ENCODE data around the gene SNRNP70. TPM values are rescaled to one million over a fixed set of nuclear protein-coding genes. Genes with fewer than 3 reads are reported as not detected.

SNRNP70 gene
- total and polyA plus RNA-seq, 10 of the 15 experiments (the other 5 are each of a cell fraction or from before 2014, with no cell fraction given), result 2.7 to 453 (median 159) TPM

- TF ChIP-seq CUX1 (IDR thresholded peaks at IDR 0.05; ENCODE audit: insufficient replicate concordance, low read depth, low read length) (no peak), ZNF622 (IDR thresholded peaks at IDR 0.05) (no peak), SMARCA5 (IDR thresholded peaks at IDR 0.05) (no peak), BMI1 (IDR thresholded peaks at IDR 0.05; ENCODE audit: borderline replicate concordance) (no peak), SUZ12 (IDR thresholded peaks at IDR 0.05; ENCODE audit: unreplicated experiment) (peak; percentile 57), ELK1 (IDR thresholded peaks at IDR 0.05; ENCODE audit: low read depth, low read length) (no peak), TCF7 (IDR thresholded peaks at IDR 0.05; ENCODE audit: borderline replicate concordance) (no peak), BHLHE40 (IDR thresholded peaks at IDR 0.05; ENCODE audit: borderline replicate concordance in 1 of 2, low read depth in 2 of 2, low read length in 1 of 2) (0 out of 4 replicates have a peak, but pooled peaks of 1 of the 2 experiments have one; percentile 9), RAD21 (IDR thresholded peaks at IDR 0.05; ENCODE audit: insufficient read depth, low read depth, low read length) (no peak), BCL3 (IDR thresholded peaks at IDR 0.05; ENCODE audit: borderline replicate concordance, insufficient read depth, low read depth, low read length, poor library complexity, severe bottlenecking) (no peak), NKRF (conservative IDR thresholded peaks at IDR 0.05) (no peak), TARDBP (IDR thresholded peaks at IDR 0.05; ENCODE audit: borderline replicate concordance) (no peak), CBX3 (IDR thresholded peaks at IDR 0.05; ENCODE audit: borderline replicate concordance, low read depth) (no peak), ZNF207 (IDR thresholded peaks at IDR 0.05; ENCODE audit: borderline replicate concordance) (no peak), POU2F2 (IDR thresholded peaks at IDR 0.05; ENCODE audit: borderline replicate concordance, low read depth, low read length) (no peak), IKZF1 (conservative IDR thresholded peaks at IDR 0.05) (peak; percentile 33; the same call in 1 of the 2 replicates), MTA3 (IDR thresholded peaks at IDR 0.05; ENCODE audit: borderline replicate concordance, low read length) (no peak), IKZF2 (IDR thresholded peaks at IDR 0.05) (no peak)
These were observed 28.9 kb upstream of the SNRNP70 start (continued) for GRCh38 chr19:49056101-49056901.

Measured in GM12878 (cell line).